Mucosa of gallbladder (tissue), 1 donor: ENCODE results near the gene APOM. TPM values are rescaled to one million over a fixed set of nuclear protein-coding genes. Genes with fewer than 3 reads are reported as not detected.

ENCODE experiments used
- DNase-seq: peaks from one replicate; pipeline ENCODE4 v3.0.0-alpha.2; 2020; ENCODE audit warnings: low spot score
- total RNA-seq: library from RNA; stranded (reverse); gene quantifications from one replicate; pipeline ENCODE4 v1.2.1, GENCODE V29; 2021
- donor health status: DM: no; HTN: no; CAD: no.

APOM gene
- total RNA-seq, 1 donor from 2014 or later: 2.2 TPM

DNA sequence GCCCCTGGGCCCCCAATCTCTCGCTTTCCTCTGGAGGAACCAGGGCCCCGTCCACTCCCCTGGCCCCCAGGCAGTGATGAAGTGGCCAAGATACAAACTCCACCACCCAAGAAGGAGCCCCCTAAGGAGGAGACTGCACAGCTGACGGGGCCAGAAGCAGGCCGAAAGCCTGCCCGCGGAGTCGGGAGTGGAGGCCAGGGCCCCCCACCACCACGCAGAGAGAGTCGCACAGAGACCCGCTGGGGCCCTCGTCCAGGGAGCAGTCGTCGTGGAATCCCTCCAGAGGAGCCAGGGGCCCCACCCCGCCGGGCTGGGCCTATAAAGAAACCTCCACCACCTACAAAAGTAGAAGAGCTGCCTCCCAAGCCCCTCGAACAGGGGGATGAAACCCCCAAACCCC lies 24.5 kb upstream of the APOM start:
- DNase-seq: no peak

DNA sequence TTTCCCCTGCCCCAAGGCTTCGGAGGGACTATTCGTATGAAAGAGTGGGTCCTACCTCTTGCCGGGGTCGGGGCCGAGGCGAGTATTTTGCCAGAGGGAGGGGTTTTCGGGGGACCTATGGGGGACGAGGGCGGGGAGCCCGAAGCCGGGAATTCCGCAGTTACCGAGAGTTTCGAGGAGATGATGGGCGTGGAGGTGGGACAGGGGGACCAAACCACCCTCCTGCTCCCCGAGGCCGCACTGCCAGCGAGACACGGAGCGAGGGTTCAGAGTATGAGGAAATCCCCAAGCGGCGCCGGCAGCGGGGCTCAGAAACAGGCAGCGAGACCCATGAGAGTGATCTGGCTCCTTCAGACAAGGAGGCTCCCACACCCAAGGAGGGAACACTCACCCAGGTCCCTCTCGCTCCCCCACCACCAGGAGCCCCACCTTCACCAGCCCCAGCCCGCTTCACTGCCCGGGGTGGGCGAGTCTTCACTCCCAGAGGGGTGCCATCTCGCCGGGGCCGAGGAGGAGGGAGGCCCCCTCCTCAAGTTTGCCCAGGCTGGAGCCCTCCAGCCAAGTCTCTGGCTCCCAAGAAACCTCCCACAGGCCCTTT lies 23.9 kb upstream of the APOM start:
- no peak for DNase-seq

DNA sequence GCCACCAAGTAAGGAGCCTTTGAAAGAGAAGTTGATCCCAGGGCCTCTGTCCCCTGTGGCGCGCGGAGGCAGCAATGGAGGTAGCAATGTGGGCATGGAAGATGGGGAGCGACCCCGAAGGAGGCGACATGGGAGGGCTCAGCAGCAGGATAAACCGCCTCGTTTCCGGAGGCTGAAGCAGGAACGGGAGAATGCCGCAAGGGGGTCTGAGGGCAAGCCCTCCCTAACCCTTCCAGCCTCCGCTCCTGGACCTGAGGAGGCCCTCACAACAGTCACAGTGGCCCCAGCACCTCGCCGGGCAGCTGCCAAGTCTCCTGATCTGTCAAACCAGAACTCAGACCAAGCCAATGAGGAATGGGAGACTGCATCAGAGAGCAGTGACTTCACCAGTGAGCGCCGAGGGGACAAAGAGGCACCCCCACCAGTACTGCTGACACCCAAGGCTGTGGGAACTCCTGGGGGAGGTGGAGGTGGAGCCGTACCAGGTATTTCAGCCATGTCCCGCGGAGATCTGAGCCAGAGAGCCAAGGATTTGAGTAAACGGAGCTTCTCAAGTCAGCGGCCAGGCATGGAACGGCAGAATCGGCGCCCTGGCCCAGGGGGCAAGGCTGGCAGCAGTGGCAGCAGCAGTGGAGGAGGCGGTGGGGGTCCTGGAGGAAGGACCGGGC lies 23.3 kb upstream of the APOM start:
- DNase-seq: no peak

DNA sequence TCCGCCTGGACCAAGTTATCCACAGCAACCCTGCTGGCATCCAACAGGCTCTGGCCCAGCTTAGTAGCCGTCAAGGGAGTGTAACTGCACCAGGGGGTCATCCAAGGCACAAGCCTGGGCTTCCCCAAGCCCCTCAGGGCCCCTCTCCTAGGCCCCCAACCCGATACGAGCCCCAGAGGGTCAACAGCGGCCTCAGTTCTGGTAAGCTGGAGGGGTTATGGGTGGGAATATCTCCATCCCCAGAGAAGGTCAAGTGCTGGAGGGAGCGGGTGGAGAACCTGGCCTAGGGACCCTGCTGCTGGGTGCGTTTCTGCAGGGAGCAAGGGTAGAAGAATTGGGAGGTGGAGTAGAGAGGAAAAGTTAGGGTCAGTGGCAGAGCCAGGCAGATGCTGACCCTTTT lies 22.2 kb upstream of the APOM start:
- no peak for DNase-seq

DNA sequence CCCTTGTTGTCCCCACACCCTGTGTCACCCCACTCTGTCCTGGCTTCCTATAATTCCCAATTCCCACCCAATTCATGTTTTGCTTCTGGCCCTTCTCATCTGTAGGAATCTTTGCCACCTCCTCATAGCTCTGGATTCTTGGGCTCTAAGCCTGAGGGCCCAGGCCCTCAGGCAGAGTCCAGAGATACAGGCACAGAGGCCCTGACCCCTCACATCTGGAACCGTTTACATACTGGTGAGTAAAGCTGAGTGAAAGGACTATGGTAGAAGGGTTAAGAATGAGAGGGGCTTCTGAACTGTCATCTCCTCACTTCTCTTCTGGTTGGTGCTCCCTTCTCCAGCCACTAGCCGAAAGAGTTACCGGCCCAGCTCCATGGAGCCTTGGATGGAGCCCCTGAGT lies 21.6 kb upstream of the APOM start:
- DNase-seq: no peak

DNA sequence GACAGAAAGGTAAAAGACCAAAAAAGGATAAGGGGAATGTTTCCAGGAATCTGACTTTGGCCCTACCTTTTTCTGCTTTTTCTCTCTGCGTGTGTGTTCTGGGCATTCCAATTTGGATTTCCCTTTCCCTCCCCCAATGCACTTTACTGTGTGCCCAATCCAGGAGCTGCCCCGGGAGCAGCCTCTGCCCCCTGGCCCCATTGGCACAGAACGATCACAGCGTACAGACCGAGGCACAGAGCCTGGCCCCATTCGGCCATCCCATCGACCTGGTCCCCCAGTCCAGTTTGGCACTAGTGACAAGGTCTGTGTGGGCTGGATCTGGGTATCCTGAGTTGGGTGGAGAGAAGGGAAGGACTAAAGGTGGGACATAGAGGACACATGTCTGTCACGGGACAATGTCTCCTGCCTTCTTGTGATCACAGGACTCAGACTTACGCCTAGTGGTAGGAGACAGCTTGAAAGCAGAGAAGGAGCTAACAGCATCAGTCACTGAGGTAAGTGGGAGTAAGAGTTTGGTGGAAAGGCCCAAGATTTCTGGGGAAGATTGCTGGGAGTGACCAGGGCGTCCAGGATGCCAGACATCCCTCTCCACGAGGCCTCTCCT lies 20.6 kb upstream of the APOM start:
- DNase-seq: no peak

DNA sequence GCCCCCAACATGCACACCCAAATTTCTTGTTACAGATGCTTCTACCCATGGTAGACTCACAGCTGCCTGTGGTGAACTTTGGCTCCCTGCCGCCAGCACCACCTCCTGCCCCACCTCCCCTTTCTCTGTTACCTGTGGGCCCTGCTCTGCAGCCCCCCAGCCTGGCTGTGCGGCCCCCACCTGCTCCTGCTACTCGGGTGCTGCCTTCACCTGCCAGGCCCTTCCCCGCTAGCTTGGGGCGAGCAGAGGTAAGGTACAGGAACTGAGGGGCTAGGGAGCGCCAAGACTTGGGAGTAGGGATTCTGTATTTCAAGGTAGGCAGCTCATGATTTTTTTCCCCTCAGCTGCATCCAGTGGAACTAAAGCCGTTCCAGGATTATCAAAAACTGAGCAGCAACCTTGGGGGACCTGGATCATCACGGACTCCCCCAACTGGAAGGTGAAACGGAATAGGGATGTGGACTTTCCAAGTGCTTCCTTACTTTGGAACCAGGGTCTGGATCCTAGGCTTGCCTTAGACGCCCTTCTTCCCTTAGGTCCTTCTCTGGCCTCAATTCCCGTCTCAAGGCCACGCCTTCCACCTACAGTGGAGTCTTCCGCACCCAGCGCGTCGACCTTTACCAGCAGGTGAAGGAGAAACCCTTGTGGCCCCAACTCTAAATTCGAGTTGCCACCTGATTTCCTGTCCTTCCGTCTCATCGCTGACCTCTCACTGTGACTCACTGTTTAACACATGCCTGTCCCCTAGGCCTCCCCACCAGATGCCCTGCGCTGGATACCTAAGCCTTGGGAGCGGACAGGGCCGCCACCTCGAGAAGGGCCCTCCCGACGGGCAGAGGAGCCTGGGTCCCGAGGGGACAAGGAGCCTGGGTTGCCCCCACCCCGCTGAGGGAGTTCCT lies 18.7 kb upstream of the APOM start:
- no peak for DNase-seq

DNA sequence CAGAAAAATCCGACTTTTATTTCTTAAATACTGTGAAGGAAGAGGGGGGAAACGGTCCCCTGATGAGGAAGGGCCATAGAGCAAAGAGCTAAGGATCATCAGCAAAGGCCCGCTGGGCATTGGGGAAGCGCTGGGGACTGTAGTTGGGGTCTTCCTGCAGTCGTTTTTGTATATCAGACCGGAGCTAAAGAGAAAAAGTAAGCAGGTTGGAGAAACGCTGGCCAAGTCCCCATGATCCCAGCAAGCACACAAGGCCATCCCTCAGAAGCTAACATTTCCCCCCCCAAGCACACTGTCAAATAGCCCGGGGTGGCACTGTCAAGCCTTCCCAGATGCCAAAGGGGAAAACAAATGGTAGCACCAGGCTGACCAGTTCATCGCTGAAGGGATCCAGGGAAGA lies 16.7 kb upstream of the APOM start:
- no peak for DNase-seq

DNA sequence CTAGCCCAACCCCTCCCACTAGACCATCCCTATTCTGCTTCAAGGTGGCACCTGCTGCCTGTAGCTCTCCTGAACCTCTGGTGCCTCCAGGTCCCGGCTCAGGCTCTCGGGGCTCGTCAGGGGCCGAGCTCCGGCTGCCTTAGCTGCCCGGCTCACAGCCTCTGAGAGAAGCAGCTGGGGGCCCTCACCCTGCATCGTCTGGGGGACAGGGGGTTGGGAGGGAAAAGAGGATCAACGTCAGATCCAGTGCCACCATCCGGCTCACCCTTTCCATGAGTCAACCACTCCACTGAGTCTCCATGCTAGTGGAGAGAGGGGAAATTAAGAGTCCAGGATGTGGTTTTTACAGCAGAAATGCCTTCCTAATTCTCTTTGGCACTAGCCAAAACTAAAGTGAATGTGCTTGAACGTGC lies 16.2 kb upstream of the APOM start:
- no peak for DNase-seq

DNA sequence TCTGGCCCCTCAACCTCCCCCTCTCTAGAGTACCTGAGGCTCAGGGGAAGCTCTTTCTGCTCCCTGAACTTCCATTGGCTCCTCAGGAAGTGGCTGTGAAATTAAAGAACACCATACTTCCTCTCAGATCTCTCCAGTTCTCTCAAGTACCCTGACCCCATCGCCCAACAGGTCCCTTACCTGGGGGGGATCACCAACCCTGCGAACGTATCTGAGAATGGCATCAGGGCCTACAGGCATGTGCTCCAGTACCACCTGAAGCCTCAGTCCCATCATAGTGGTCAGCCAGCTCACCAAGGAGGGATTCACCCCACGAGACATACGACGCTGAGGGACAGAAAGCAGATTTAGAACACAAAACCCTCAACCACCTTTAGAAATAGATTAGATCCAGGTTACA lies 15.1 kb upstream of the APOM start:
- DNase-seq: no peak

DNA sequence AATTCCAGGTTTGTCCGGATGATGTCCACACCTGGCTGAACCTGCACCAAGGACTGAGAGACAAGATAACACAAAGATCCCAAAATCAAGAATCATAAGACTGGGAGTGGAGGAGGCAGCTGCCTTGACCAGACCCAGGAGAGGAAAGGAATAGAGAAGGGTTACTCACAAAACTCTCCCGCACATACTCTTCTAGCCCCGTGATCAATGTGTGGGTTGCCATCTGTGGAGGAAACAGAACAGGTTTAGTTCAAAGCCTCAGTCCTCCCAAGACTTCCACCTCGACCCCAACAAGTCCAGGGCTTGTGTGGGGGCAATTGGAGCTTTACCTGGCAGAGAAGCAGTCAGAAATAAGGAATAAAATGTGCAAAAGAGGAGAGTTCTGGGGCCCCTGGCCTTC lies 14.3 kb upstream of the APOM start:
- no peak for DNase-seq

DNA sequence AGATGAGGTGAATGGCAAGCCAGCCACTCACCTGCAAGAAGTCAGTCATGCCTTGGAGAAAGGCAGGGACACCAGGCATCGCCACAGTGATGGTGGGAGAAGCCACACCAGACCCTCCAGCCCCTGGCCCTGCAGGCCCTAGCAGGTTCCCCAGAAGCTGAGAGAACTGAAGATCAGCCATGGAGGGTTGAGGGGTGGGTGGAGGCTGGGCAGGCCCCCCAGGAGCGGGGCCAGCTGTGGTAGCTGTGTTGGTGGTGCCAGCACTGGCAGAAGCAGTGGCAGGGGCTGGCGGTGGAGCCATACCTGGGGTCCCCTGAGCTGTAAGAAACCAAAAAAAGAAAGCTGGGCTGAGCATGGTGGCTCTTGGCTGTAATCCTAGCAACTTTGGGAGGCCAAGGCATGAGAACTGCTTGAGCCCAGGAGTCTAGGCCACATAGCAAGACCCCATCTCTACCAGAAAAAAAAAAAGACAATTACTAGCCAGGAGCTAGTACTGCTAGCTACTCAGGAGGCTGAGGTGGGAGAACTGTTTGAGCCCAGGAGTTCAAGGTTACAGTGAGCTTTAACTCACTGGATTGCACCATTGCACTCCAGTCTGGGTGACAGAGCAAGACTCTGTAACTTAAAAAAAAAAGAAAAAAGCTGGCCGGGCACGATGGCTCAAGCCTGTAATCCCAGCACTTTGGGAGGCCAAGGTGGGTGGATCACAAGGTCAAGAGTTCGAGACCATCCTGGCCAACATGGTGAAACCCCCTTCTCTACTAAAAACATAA lies 12.7 kb upstream of the APOM start:
- no peak for DNase-seq

DNA sequence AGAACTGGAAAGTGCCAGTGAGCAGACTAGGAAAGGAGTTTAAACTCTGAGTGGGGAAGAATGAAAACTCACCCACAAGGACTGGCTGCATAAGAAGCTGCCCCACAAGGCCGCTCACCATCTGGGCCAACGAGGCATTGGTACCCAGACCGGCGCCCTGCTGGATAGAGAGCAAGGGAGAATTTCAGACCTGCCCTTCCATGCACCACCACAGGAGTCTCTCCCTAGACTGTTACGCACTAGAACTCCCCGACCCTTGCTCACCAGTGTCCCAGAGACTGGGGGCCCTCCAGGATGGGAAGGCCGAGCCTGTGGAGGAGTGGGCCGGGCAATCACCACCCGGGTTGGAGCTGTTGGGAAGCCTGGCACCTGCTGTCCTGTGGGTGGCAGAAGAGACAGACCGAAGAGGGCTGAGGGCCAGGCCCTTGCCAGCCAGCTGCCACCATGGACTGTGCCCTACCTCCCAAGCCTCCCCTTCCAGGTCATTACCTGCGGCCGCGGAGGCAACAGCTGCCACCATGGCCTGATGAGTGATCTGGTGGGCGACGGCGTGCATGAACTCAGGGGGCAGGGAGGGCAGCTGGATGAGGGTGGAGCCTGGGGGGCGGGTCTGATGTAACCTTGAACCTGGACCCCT lies 11.8 kb upstream of the APOM start:
- no peak for DNase-seq

DNA sequence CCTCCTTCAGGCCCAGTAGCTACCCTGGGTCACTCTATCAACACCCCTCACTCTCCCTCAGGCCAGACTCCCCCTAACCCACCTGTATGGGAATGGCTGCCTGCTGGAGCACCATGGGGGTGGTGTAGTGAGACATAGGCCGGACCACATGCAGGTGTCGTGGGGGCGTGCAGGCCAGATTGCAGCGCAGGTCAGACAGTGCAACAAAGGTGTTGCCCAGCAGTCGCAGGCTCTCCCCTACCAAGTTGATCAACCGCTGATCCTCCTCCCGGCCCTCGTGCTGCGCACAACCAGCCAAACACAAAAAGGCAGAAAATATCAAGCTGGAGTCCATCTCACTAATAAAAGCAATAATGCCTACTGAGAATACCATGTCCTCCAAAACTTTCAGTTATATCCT lies 10.4 kb upstream of the APOM start:
- no peak for DNase-seq

DNA sequence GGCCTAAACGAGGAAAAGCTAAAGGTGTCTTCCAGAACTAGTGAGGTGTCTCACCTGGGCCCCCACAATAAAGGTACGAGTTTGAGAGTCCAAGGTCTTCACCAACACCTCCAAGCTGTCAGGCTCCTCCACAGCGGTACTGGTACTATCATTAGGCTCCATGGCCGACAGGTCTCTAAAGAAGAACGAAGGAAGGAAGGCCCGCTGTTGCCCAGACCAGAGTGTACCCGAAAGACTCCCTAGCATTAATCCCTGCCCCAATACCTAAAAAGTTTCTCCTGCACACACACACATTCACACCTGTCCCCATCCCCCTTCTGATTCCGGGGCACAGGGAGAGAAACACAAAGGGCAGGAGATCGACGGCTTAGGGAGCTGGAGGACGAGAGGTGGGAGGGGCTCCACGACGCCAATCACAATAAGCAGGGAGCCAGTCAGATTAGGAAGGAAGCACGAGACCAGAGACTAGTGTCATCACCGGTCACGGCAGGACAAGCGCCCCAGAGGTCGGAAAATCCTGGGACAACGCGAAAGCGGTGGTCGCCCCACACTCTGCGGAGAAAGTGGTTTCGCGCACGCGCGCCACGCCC lies 4.0 kb upstream of the APOM start:
- no peak for DNase-seq

DNA sequence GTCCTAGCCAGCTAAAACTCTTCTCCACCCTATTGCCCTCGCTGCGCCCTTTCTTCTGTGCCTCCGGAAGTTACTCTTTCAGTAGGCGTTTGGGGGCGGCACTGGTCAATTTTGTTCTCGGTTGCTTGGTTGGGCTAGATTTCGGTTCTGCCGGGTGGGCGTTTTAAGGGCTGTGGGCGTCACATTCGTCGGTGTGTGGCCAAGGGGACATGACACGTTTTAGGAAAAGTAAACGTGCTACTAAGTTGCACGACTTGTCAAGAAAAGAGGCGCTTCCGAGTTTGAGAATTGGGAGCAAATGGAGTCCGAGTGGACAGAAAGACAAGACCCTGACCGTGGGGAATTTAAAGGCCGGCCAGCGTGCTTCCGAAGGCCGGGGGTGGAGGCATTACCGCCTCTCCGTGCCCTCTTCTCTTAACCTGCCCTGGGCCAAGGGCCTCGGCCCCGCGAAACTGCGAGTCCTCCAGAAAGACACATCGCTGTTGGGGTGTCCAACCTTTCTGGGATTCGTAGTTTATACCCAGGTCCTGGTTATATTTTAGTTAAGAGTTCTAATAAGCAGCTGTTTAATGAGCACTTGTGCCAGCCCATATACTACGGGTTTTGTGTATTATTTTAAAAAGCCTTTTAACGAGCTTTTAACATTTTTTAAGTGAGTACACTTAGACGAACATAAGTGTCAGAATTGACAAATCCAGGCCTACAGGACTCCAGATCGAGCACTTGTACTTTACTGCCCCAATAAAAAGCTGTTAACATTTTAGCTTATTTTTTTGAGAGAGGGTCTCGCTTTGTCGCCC lies 2.6 kb upstream of the APOM start:
- DNase-seq: peak; percentile 90

DNA sequence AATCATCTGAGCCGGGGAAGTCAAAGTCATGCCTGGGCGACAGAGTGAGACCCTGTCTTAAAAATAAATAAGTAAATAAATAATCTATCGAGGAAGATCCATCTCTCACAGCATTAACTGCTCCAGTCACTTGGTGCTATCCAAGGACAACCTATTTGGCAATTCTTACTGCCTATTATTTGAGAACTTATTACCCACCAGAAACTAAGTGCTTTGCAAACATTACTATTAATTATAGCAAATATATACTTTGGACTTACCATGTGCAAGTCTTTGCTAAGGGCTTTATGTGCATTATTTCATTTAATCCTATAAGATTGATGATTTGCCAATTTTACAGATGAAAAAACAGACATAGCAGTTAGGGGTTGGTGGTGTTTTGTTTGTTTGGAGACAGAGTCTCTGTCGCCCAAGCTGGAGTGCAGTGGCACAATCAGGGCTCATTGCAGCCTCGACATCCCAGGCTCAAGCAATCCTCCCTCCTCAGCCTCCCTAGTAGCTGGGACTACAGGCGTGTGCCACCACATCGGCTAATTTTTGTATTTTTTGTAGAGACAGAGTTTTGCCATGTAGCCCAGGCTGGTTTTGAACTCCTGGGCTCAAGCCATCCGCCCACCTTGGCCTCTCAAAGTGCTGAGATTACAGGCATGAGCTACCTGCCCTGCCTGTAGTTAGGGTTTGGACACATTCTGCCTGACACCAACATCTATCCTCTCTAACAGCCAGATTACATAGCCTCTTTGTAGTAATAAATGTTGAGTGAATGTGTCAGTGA lies 933 bp upstream of the APOM start:
- DNase-seq: no peak

DNA sequence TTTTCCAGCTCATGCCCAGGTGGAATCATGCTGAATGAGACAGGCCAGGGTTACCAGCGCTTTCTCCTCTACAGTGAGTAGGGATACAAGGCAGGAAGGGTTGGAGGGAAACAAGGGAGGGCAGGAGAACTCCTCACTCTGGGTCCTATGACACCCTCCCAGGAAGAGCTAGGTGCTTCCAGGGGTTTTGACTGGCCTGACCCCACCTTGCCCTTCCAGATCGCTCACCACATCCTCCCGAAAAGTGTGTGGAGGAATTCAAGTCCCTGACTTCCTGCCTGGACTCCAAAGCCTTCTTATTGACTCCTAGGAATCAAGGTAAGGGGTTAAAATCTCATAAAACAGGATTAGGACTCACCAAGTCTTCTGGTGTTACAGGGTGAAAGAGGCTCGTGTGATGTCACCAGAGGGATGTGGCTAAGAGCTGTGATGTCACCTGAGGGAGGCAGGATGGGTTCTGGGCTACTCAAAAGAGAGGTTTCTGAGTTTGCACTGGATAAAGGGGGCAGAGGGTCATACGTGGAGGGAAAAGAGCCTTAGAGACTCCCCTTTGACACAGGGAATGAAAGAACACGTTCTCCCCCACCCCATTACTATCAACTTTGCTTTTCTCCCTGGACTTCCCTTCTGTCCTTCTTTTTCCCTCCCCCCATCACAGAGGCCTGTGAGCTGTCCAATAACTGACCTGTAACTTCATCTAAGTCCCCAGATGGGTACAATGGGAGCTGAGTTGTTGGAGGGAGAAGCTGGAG lies 1.9 kb downstream of the APOM start:
- no peak for DNase-seq
